Astrocyte (in vitro differentiated cells and primary cell): Measurements from ENCODE around the gene SLCO3A1. TPM values are rescaled to one million over a fixed set of nuclear protein-coding genes. Genes with fewer than 3 reads are reported as not detected.
A peak's percentile ranks its signal among the peaks of the same experiment; 100 is the strongest.

Experiments used
- DNase-seq: peaks from one replicate; pipeline ENCODE4 v3.0.0-alpha.2; 2010; ENCODE audit warnings: low read depth
- FAIRE-seq: peaks from 2 replicates; lab custom pipeline; 2011; peaks lifted over from hg19 to GRCh38; lab: Jason Lieb, UNC
- H2AFZ ChIP-seq: 2 replicates; pipeline ENCODE4 v1.6.0; 2012; ENCODE audit warnings: low read depth, low read length, inconsistent platforms
- H3K27ac ChIP-seq: 2 replicates; pipeline ENCODE4 v1.5.1; 2011; ENCODE audit warnings: low read depth, low read length, inconsistent platforms
- H3K27me3 ChIP-seq: 2 replicates; pipeline ENCODE4 v1.6.0; 2011; ENCODE audit warnings: low read length, inconsistent platforms; ENCODE audit not compliant: insufficient read depth
- H3K36me3 ChIP-seq: 2 replicates; pipeline ENCODE4 v1.5.1; 2011; ENCODE audit warnings: low read length, inconsistent platforms; ENCODE audit not compliant: insufficient read depth
- H3K4me1 ChIP-seq: 2 replicates; pipeline ENCODE4 v1.5.1; 2011; ENCODE audit warnings: low read length, inconsistent platforms; ENCODE audit not compliant: insufficient read depth
- H3K4me2 ChIP-seq: 2 replicates; pipeline ENCODE4 v1.6.0; 2012; ENCODE audit warnings: low read length, inconsistent platforms
- H3K4me3 ChIP-seq: 2 replicates; pipeline ENCODE4 v1.5.1; 2011; ENCODE audit warnings: low read depth, mild to moderate bottlenecking, low read length, inconsistent platforms; ENCODE audit not compliant: insufficient read depth
- H3K79me2 ChIP-seq: 2 replicates; pipeline ENCODE4 v1.6.0; 2012; ENCODE audit warnings: mild to moderate bottlenecking, low read length, inconsistent platforms; ENCODE audit not compliant: insufficient read depth
- H3K9ac ChIP-seq: 2 replicates; pipeline ENCODE4 v1.6.0; 2012; ENCODE audit warnings: mild to moderate bottlenecking, low read length, inconsistent platforms
- H3K9me3 ChIP-seq: 2 replicates; pipeline ENCODE4 v1.5.1; 2012; ENCODE audit warnings: low read depth, mild to moderate bottlenecking, low read length, inconsistent platforms; ENCODE audit not compliant: insufficient read depth
- H4K20me1 ChIP-seq: 2 replicates; pipeline ENCODE4 v1.6.0; 2012; ENCODE audit warnings: low read length, inconsistent platforms; ENCODE audit not compliant: insufficient read depth
- H3K27ac Mint-ChIP-seq: one replicate; pipeline ENCODE4 v1.8.0; 2021; ENCODE audit warnings: mild to moderate bottlenecking, mixed read lengths; ENCODE audit not compliant: unreplicated experiment
- H3K27me3 Mint-ChIP-seq: one replicate; pipeline ENCODE4 v1.8.0; 2021; ENCODE audit warnings: low read depth, mixed read lengths; ENCODE audit not compliant: unreplicated experiment
- H3K36me3 Mint-ChIP-seq: one replicate; pipeline ENCODE4 v1.8.0; 2021; ENCODE audit warnings: low read depth, mixed read lengths; ENCODE audit not compliant: unreplicated experiment
- H3K4me1 Mint-ChIP-seq: one replicate; pipeline ENCODE4 v1.8.0; 2021; ENCODE audit warnings: low read depth, mixed read lengths; ENCODE audit not compliant: unreplicated experiment
- H3K4me3 Mint-ChIP-seq: one replicate; pipeline ENCODE4 v1.8.0; 2021; ENCODE audit warnings: mild to moderate bottlenecking, moderate library complexity, mixed read lengths; ENCODE audit not compliant: unreplicated experiment
- H3K9me3 Mint-ChIP-seq: one replicate; pipeline ENCODE4 v1.8.0; 2021; ENCODE audit warnings: mild to moderate bottlenecking, mixed read lengths; ENCODE audit not compliant: unreplicated experiment
- CTCF ChIP-seq: IDR thresholded peaks from 2 replicates; pipeline ENCODE4 v1.5.1; 2011; ENCODE audit warnings: low read depth, mild to moderate bottlenecking, inconsistent platforms, low read length, moderate library complexity; ENCODE audit not compliant: insufficient read depth
- EZH2 ChIP-seq: IDR thresholded peaks from 2 replicates; pipeline ENCODE4 v1.6.1; 2012; ENCODE audit warnings: mild to moderate bottlenecking, low read length, inconsistent platforms; ENCODE audit not compliant: insufficient read depth
- total RNA-seq: library from RNA; stranded (reverse); gene quantifications from 2 replicates; pipeline ENCODE4 v1.2.1, GENCODE V29; 2021

The SLCO3A1 gene
- total RNA-seq, 1 donor from 2014 or later = 9.4 TPM

DNA sequence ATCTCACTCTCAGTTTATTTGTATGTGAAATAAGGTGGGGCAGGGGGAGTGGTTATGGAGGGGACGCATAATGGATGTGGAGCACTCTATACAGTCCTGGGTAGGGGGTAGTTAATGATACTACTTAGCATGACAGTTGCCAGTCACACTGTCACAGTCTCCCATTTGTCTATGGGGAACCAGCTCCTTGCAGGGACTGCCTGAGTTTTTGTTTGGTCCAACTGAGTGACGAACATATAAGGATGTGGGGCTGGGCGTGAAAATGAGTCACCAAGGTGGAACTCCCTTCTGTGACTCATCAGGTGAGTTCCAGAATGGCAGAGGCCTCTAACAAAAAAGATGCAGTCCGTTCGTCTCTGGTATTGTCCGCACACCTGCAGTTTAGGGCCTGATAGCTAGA lies 304.9 kb downstream of the SLCO3A1 start:
- peaks cover 2% of the 10 kb centered on the region for H3K36me3 Mint-ChIP-seq
- Histone ChIP-seq H3K9ac (no peak overlapping the region), H3K27me3 (no peaks in the 10 kb centered on the region), H2AFZ (no peak overlapping the region), H3K27ac (no peak overlapping the region), H3K4me3 (no peak overlapping the region), H3K36me3 (no peaks in the 10 kb centered on the region), H3K4me2 (no peak overlapping the region), H3K79me2 (no peaks in the 10 kb centered on the region), H4K20me1 (no peaks in the 10 kb centered on the region), H3K9me3 (no peaks in the 10 kb centered on the region), H3K4me1 (no peaks in the 10 kb centered on the region)
- no peak overlapping the region for H3K4me3 Mint-ChIP-seq
- H3K27ac Mint-ChIP-seq = no peak overlapping the region
- TF ChIP-seq CTCF = no peak
- no peak for TF ChIP-seq EZH2
- peaks cover 20% of the 10 kb centered on the region for H3K4me1 Mint-ChIP-seq
- no peaks in the 10 kb centered on the region for H3K9me3 Mint-ChIP-seq
- H3K27me3 Mint-ChIP-seq = peaks cover 8% of the 10 kb centered on the region
- DNase-seq = peak; percentile 21
- FAIRE-seq = no peak

DNA sequence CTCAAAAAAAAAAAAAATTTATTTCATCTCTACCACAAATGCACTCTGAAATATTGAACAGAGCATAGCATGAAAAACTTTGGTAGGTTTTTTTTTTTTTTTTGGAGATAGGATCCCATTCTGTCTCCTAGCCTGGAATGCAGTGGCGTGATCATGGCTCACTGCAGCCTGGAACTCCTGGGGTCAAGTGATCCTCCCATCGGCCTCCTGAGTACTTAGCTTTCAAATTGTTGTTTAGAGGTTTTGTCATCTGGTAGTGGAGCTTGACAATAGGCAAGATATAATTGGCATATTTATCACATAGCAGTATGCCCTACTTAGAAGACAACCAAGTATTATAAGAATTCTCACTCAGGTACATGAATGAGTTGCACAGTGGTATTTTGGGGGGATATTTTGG lies 306.0 kb downstream of the SLCO3A1 start:
- FAIRE-seq = no peak
- H3K4me2 ChIP-seq = no peak overlapping the region
- no peak for DNase-seq

More for the DNA sequence above, 306.0 kb downstream of the SLCO3A1 start:
- H3K27ac ChIP-seq = no peak overlapping the region
- H3K27me3 ChIP-seq = no peaks in the 10 kb centered on the region
- TF ChIP-seq CTCF = no peak
- TF ChIP-seq EZH2 = no peak
- H2AFZ ChIP-seq = no peak overlapping the region
- H3K27me3 Mint-ChIP-seq = peaks cover 8% of the 10 kb centered on the region
- H3K79me2 ChIP-seq = no peaks in the 10 kb centered on the region
- H3K9me3 ChIP-seq = no peaks in the 10 kb centered on the region
- H3K4me3 Mint-ChIP-seq = no peak overlapping the region
- H3K9me3 Mint-ChIP-seq = no peaks in the 10 kb centered on the region
- H3K4me3 ChIP-seq = no peak overlapping the region
- no peak overlapping the region for H3K9ac ChIP-seq
- H3K27ac Mint-ChIP-seq = no peak overlapping the region
- peaks cover 30% of the 10 kb centered on the region for H3K4me1 Mint-ChIP-seq
- H4K20me1 ChIP-seq = no peaks in the 10 kb centered on the region
- H3K4me1 ChIP-seq = peaks cover 9% of the 10 kb centered on the region
- H3K36me3 ChIP-seq = no peaks in the 10 kb centered on the region
- H3K36me3 Mint-ChIP-seq = no peaks in the 10 kb centered on the region
